Ramos (cell line): Measurements from ENCODE around the gene ATXN7L1.

Experiments used
- in situ Hi-C: fragments of 300-500 bp; cut with MboI; formaldehyde crosslinking; loops from one replicate; pipeline ENCODE4 v1.14.3; 2022; ENCODE audit warnings: low sequenced_read_pairs; ENCODE audit not compliant: unreplicated experiment

ATXN7L1 gene

DNA sequence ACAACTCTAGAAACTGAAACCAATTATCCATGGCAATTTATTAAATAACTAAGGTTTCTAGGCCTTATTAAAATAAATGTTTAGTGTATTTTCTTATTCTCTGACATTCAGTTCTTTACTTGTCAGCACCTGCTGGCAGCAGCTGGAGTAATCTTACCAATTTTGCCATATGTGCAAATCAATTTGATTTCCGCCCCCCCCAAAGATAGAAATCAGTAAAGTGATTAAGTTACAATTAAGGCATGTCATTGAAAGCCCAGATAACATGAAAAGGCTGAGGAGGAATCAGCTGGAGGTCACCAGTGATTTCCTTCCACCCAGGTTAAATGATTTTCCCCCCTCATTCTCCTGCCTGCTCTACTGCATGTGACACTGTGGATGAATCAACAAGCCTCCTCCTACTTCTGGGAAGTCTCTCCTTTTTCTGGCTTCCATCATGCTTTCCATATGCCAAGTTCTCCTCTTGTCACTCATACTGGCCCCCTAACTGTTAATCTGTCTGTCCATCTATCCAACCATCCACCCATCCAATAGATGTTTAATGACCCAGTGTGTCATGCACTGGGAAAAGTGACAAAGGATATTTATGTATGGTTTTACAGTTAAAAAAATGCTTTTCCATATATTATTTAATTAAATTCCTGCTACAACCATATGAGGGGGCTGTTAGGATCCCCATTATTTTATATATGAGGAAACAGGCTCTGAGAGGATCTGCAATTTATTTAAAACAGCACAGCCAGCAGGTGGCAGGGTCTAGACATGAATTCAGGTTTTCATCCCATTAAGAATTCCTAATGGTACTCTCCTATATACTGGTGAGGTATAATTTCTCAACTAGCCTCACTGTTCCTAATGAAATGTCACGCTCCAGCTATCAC is 116.5 kb downstream of the ATXN7L1 start:
- in situ Hi-C loops: no loop called here

DNA sequence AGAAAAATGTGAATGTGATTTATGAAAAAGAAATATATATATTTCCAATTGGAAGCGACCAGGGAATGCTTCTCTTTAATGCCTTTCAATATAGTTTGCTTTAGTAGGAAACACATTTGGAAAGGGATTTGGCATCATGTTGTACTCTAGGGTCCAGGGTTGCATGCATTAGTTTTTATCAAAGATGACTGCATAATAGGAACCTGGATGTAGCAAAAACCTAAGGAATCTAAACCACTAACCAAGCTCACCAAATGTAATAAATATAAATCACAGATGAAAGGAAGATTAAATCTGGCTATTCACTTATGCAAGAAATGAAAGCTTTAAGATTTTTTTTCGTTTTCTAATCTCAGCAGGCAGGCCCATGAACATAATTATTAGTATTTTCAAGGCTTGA is 120.0 kb downstream of the ATXN7L1 start:
- in situ Hi-C loops: no loop called here

DNA sequence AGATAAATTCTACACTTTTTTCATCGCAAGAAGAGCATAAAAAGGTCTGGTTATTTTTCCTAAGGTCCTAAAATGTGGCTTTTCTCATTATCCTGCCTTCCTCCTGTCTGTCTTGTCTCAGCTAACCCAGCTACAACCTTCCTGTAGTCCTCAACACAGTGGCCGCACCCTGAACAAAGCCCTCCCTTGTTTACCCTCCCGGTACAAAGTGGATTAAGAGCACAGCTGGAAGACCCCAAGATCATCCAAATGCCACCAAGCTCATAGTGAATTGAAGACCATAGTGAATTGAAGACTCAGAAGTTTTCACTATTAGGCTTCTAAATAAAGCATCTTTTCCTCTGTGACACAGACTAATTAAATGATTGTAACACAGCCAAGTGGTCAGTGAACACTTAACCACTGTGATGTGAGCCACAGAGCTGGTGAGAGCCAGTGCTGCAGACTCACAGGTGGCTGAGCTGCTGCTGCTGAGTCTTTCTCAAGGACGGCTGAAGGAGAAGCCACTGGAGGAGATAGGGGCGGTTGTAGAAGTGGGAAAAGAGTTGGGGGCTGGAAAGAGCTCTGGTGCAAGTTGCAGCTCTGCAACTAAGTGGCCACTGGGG is 123.6 kb downstream of the ATXN7L1 start:
- in situ Hi-C loops: loop anchor here (5.0 kb wide), 1 partner anchor 290 kb away; no protein-coding TSS in a partner anchor

- in situ Hi-C loops: loop anchor here (5.0 kb wide), 1 partner anchor 291 kb away; no protein-coding TSS in a partner anchor
Measured at GRCh38 chr7:105751054-105751453, 125.3 kb downstream of the ATXN7L1 start.

- in situ Hi-C loops: no loop called here
Measured at GRCh38 chr7:105748701-105749100, 127.7 kb downstream of the ATXN7L1 start.

DNA sequence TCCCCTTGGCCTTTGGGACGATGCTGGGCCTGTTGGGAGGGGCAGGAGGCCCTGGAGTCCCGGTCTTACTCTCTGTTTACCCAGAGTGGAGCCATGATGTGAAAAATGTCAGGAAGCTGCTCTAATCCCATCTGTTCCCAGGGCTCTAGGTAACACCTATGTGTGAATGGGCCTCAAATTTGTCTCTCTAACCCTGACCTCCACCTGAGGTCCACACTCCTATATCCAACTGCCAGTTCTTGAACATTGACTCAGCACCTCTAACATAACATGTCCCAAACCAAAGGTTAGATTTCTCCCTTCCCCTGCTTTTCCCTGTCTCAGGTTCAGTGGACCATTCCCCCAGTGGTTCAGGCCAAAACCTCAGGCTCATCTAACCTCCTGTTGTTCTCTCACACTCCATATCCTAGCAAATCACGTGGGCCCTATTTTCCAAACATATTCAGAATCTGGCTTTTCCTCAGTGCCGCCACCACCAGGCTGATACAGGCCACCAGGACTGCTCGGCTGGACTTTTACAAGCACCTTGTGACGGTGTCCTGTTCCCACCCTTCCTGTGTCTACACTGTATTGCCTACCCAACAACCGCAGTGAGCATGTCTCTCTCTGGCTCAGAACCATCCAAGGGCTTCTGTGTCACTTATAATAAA is 130.6 kb downstream of the ATXN7L1 start:
- in situ Hi-C loops: no loop called here

GRCh38 chr7:105744258-105744657 is 132.1 kb downstream of the ATXN7L1 start:
- in situ Hi-C loops: no loop called here

DNA sequence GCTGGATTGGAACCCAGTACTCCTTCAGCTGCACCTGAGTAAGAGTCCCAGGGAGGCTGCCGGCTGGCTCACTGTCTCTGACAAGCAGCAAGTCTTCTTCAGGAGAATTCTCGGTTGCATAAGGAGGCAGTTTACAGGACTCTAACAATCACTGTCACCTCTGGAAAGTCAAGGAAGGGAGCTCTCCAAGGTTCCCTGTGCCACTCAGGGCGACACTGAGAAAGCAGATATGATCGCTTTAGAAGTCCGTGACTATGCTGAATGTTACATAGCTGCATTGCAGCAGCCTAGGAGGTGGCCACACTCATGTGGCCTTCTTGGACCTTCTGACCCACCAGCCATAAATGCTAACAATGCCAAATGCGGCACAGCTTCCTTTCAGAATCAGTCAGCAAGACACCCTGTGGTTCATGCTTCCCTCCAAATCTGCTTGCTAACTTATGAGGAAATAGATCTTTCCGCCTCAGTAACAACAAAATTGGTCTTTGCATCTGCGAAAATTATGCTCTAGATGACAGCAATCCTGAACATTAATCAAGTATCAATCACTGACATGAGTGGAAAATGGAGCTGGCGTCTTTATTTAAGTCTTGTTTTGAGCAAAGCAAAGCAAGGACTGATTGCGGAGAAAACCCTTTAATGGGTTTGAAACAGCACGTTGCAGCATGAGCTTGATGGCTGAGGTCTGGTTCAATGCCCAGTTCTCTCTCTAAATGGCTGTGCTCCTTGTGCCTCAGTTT is 132.9 kb downstream of the ATXN7L1 start:
- in situ Hi-C loops: no loop called here

GRCh38 chr7:105742787-105743186 is 133.6 kb downstream of the ATXN7L1 start:
- in situ Hi-C loops: no loop called here

- in situ Hi-C loops: no loop called here
Measured at GRCh38 chr7:105741982-105742381, 134.4 kb downstream of the ATXN7L1 start.

DNA sequence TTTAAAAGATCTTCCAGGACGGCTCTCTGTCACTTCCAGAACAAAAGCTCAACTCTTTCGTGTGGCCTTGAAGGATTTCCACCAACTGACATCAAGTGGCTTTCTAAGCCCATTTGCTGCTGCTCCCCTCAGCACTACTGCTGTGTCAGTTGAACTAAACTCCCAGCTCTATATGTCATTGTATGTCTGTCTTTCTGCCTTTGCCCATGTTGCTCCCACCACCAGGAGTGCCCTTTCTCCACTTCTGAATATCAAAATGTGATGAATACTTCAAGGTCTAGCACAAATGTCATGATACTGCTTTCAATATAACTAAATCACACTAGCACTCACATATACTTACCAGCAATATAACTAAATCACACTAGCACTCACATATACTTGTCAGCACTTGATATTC is 138.3 kb downstream of the ATXN7L1 start:
- in situ Hi-C loops: no loop called here

- in situ Hi-C loops: no loop called here
Measured at GRCh38 chr7:105734233-105734632, 142.2 kb downstream of the ATXN7L1 start.

GRCh38 chr7:105731042-105731441 is 145.4 kb downstream of the ATXN7L1 start:
- in situ Hi-C loops: no loop called here

- in situ Hi-C loops: no loop called here
Measured at GRCh38 chr7:105728028-105728427, 148.4 kb downstream of the ATXN7L1 start.

GRCh38 chr7:105724688-105725087 is 151.7 kb downstream of the ATXN7L1 start:
- in situ Hi-C loops: no loop called here

GRCh38 chr7:105723572-105723971 is 152.8 kb downstream of the ATXN7L1 start:
- in situ Hi-C loops: no loop called here

- in situ Hi-C loops: no loop called here
Measured at GRCh38 chr7:105721571-105722104, 154.8 kb downstream of the ATXN7L1 start.

GRCh38 chr7:105719919-105720318 is 156.5 kb downstream of the ATXN7L1 start:
- in situ Hi-C loops: no loop called here

- in situ Hi-C loops: no loop called here
Measured at GRCh38 chr7:105719395-105719794, 157.0 kb downstream of the ATXN7L1 start.

GRCh38 chr7:105718511-105718925 is 157.9 kb downstream of the ATXN7L1 start:
- in situ Hi-C loops: no loop called here
